ENCODE results near the gene PMPCA. TPM values are rescaled to one million over a fixed set of nuclear protein-coding genes. Genes with fewer than 3 reads are reported as not detected.

Gene PMPCA
- total and polyA plus RNA-seq, 2 of the 13 experiments (the other 11 are each of a cell fraction or from before 2014, with no cell fraction given), result 70.2 to 88.4 TPM

DNA sequence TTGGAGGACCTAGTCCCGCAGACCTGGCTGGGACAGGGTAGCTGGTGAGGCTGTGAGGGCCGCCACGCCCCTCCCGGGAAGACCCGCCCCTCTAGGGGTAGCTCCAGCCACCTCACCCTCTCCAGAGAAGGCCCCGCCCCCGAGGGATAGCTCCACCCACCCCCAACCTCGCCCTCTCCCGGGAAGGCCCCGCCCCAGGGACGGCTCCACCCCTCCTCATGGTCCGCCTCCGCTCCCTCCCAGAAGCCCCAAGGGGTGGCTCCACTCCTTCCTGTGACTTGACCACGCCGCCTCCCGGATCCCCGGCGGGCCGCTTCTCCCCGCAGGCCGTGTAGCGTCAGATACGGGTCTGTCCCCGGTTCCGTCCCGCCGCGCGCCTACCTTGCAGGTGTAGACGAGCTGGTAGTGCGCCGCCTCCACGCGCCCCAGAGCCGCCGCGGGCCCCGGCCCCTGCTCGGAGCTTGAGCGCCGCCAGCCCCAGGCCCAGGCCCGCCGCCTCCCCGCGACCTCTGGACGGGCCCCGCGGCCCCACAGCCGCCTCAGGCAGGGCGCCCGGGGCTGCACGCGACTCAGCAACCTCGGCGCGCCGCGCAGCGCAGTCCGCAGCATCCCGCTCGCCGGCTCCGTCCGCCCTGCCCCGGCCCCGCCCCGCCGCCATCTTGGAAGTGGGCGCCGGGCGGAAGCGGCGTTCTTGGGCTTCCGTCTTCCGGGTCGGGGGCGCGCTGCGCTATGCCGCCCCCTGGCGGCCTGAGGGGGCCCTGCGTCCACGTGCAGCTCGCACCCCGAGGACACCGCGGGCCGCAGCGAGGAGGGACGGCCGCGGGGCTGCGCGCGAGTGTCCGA, 47.1 kb upstream of the PMPCA start, which contains the start of gene DNLZ (continued):
- TF ChIP-seq ELF4 (CRISPR knock-in tag; IDR thresholded peaks at IDR 0.05; ENCODE audit: borderline replicate concordance) (no peak; the same call in 1 of the 2 replicates), HOXA9 (CRISPR knock-in tag; IDR thresholded peaks at IDR 0.05; ENCODE audit: borderline replicate concordance) (peak; percentile 93), ARID5B (CRISPR knock-in tag; IDR thresholded peaks at IDR 0.05) (no peak; the same call in 1 of the 2 replicates), FOXP4 (CRISPR knock-in tag; IDR thresholded peaks at IDR 0.05) (no peak), ZHX2 (IDR thresholded peaks at IDR 0.05; ENCODE audit: low read depth) (peak; percentile 85), ZHX2 (CRISPR knock-in tag; IDR thresholded peaks at IDR 0.05; ENCODE audit: borderline replicate concordance) (peak; percentile 60; the same call in 1 of the 2 replicates), GZF1 (CRISPR knock-in tag; IDR thresholded peaks at IDR 0.05) (no peak), ZFAT (CRISPR knock-in tag; conservative IDR thresholded peaks at IDR 0.05) (no peak), SKI (IDR thresholded peaks at IDR 0.05; ENCODE audit: partially characterized antibody) (no peak), TEAD3 (CRISPR knock-in tag; optimal IDR thresholded peaks at IDR 0.05; ENCODE audit: borderline replicate concordance) (no peak), ZNF589 (CRISPR knock-in tag; conservative IDR thresholded peaks at IDR 0.05) (peak; percentile 85), SMYD3 (CRISPR knock-in tag; IDR thresholded peaks at IDR 0.05) (0 out of 2 replicates have a peak, but pooled peaks have one; percentile 55), PCBP1 (IDR thresholded peaks at IDR 0.05; ENCODE audit: borderline replicate concordance, low read depth, low read length) (peak; percentile 54; the same call in 1 of the 2 replicates), ZIK1 (CRISPR knock-in tag; IDR thresholded peaks at IDR 0.05; ENCODE audit: borderline replicate concordance, low read depth) (0 out of 2 replicates have a peak, but pooled peaks have one; percentile 34)
- TF ChIP-seq, protein P1, sequence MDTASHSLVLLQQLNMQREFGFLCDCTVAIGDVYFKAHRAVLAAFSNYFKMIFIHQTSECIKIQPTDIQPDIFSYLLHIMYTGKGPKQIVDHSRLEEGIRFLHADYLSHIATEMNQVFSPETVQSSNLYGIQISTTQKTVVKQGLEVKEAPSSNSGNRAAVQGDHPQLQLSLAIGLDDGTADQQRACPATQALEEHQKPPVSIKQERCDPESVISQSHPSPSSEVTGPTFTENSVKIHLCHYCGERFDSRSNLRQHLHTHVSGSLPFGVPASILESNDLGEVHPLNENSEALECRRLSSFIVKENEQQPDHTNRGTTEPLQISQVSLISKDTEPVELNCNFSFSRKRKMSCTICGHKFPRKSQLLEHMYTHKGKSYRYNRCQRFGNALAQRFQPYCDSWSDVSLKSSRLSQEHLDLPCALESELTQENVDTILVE (CRISPR knock-in tag; IDR thresholded peaks at IDR 0.05), result no peak

All from HepG2 (cell line).